ENCODE measurements around the gene ANKRD29. TPM values are rescaled to one million over a fixed set of nuclear protein-coding genes. Genes with fewer than 3 reads are reported as not detected.

ANKRD29 gene
- total and polyA plus RNA-seq, 2 donors (not counting 3 experiments of a cell fraction or from before 2014, with no cell fraction given), result 0.03 to 2.6 TPM

DNA sequence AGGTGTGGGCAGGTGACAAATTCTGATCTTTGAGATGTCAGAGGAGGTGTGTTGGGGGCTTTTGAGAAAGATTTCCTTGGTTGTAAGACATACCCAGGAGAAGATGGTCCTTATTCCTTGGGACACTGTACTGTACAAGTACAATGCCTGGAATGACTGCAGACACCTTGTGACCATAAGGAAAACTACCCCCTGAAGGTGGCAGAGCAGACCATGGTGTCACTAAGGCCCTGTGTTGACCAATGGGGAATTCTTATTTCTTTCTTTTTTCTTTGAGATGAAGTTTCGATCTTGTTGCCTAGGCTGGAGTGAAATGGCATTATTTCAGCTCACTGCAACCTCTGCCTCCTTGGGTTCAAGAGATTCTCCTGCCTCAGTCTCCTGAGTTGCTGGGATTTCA is 4.4 kb upstream of the ANKRD29 start:
- no peak for FAIRE-seq
- CTCF ChIA-PET, result interaction anchor here (1.0 kb wide), 1 partner anchor 36 kb away, joined by 3 read pairs; no protein-coding TSS in a partner anchor

More for the DNA sequence above, 4.4 kb upstream of the ANKRD29 start:
- peaks cover under 1% of the 10 kb centered on the region for H3K4me1 ChIP-seq (ENCODE audit: control insufficient read depth, extremely low read depth, insufficient read depth, low read length)
- BruUV-seq (replicated peaks), result no TSS peak
- H3K4me2 ChIP-seq (ENCODE audit: insufficient read depth, low read length), result no peak overlapping the region
- TF ChIP-seq MAX (IDR thresholded peaks at IDR 0.05; ENCODE audit: insufficient read depth, insufficient read length), result no peak
- TF ChIP-seq FOS (IDR thresholded peaks at IDR 0.05; ENCODE audit: borderline replicate concordance, insufficient read depth, low read length), result no peak
- TF ChIP-seq POLR2AphosphoS5 (IDR thresholded peaks at IDR 0.05; ENCODE audit: insufficient read depth, low read depth, low read length), result no peak
- no peak for TF ChIP-seq MYC (IDR thresholded peaks at IDR 0.05; ENCODE audit: low read depth, low read length)
- TF ChIP-seq GATA2 (IDR thresholded peaks at IDR 0.05; ENCODE audit: insufficient read depth, insufficient read length, low read depth, low read length), result no peak
- TF ChIP-seq, protein P1, sequence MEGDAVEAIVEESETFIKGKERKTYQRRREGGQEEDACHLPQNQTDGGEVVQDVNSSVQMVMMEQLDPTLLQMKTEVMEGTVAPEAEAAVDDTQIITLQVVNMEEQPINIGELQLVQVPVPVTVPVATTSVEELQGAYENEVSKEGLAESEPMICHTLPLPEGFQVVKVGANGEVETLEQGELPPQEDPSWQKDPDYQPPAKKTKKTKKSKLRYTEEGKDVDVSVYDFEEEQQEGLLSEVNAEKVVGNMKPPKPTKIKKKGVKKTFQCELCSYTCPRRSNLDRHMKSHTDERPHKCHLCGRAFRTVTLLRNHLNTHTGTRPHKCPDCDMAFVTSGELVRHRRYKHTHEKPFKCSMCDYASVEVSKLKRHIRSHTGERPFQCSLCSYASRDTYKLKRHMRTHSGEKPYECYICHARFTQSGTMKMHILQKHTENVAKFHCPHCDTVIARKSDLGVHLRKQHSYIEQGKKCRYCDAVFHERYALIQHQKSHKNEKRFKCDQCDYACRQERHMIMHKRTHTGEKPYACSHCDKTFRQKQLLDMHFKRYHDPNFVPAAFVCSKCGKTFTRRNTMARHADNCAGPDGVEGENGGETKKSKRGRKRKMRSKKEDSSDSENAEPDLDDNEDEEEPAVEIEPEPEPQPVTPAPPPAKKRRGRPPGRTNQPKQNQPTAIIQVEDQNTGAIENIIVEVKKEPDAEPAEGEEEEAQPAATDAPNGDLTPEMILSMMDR (IDR thresholded peaks at IDR 0.05; ENCODE audit: extremely low read depth in 1 of 2, insufficient read depth in 1 of 2, low read depth in 1 of 2, low read length in 2 of 2), result no peak
- TF ChIP-seq EZH2 (IDR thresholded peaks at IDR 0.05; ENCODE audit: borderline replicate concordance, low read depth, low read length, severe bottlenecking), result no peak
- TF ChIP-seq JUN (IDR thresholded peaks at IDR 0.05; ENCODE audit: borderline replicate concordance, insufficient read depth, insufficient read length, low read depth), result no peak
- TF ChIP-seq POLR2A (IDR thresholded peaks at IDR 0.05; ENCODE audit: low read depth, low read length), result no peak
- no peaks in the 10 kb centered on the region for H4K20me1 ChIP-seq (replicated peaks; ENCODE audit: control insufficient read depth, extremely low read depth, insufficient read depth, low read length)
- POLR2A ChIA-PET, result no interaction called here
- H3K27me3 ChIP-seq (ENCODE audit: control insufficient read depth in 2 of 2, insufficient read depth in 2 of 2, low read length in 2 of 2), result peaks cover 10 to 18% of the 10 kb centered on the region in 2 experiments
- no peak overlapping the region for H3K4me3 ChIP-seq (replicated peaks in 1 of 3; ENCODE audit: insufficient read depth in 1 of 3, low read depth in 1 of 3, low read length in 3 of 3)
- H3K9me3 ChIP-seq (replicated peaks; ENCODE audit: control insufficient read depth, insufficient read depth, low read length), result no peaks in the 10 kb centered on the region
- no peak overlapping the region for H2AFZ ChIP-seq (ENCODE audit: low read depth, low read length)
- intact Hi-C loops (cut with micrococcal nuclease), result no loop called here
- dilution Hi-C loops (cut with MboI; ENCODE audit: extremely low pct_ligation_motif_present, low sequenced_read_pairs), result no loop called here
- H3K79me2 ChIP-seq (ENCODE audit: control insufficient read depth, insufficient read depth, low read length), result no peaks in the 10 kb centered on the region
- H3K9me1 ChIP-seq (replicated peaks; ENCODE audit: control insufficient read depth, extremely low read depth, insufficient read depth, low read length), result no peaks in the 10 kb centered on the region
- no peak overlapping the region for H3K9ac ChIP-seq (replicated peaks; ENCODE audit: extremely low read depth, insufficient read depth, low read length)
- no peak for DNase-seq (ENCODE audit: low read depth, low spot score)
- H3K36me3 ChIP-seq (ENCODE audit: control insufficient read depth in 2 of 2, extremely low read depth in 1 of 2, insufficient read depth in 2 of 2, low read length in 2 of 2), result no peaks in the 10 kb centered on the region
- no peak overlapping the region for H3K27ac ChIP-seq (ENCODE audit: insufficient read depth, low read depth, low read length)
